Activated CD4-positive, alpha-beta memory T cell treated with anti-CD3 and anti-CD28 coated beads for 36 hours (primary cell): Measurements from ENCODE around the gene METTL23. TPM values are rescaled to one million over a fixed set of nuclear protein-coding genes. Genes with fewer than 3 reads are reported as not detected.
"Not testable (repeated sequence)": the region's sequence is repeated elsewhere in the genome, so short reads cannot be mapped to it uniquely, and the experiment has no call there.

ENCODE experiments used
- CTCF ChIA-PET: fragments of 350-600 bp; sonication (Branson Sonifier 250); formaldehyde crosslinking; loops from one replicate; lab custom pipeline; 2021; ENCODE audit warnings: antibody characterized with exemption, inconsistent platforms; lab: Charles Lee
- POLR2A ChIA-PET: fragments of 350-600 bp; sonication (Branson Sonifier 250); formaldehyde crosslinking; loops from one replicate; lab custom pipeline; 2021; ENCODE audit warnings: antibody characterized with exemption; lab: Charles Lee
- DNase-seq: peaks from one replicate; pipeline ENCODE4 v3.0.0-alpha.2; 2020
- H3K27ac Mint-ChIP-seq: one replicate; pipeline ENCODE4 v1.8.0; 2021; ENCODE audit warnings: mixed read lengths
- H3K27me3 Mint-ChIP-seq: one replicate; pipeline ENCODE4 v1.8.0; 2021; ENCODE audit warnings: mixed read lengths
- H3K36me3 Mint-ChIP-seq: one replicate; pipeline ENCODE4 v1.8.0; 2021; ENCODE audit warnings: mixed read lengths
- H3K4me1 Mint-ChIP-seq: one replicate; pipeline ENCODE4 v1.8.0; 2021; ENCODE audit warnings: low read depth, mixed read lengths
- H3K4me3 Mint-ChIP-seq: one replicate; pipeline ENCODE4 v1.8.0; 2021; ENCODE audit warnings: mild to moderate bottlenecking, mixed read lengths
- H3K9me3 Mint-ChIP-seq: one replicate; pipeline ENCODE4 v1.8.0; 2021; ENCODE audit warnings: mixed read lengths
- intact Hi-C: fragments of 100-400 bp; cut with micrococcal nuclease; formaldehyde crosslinking; loops from one replicate; pipeline ENCODE4 v1.15.1; 2023
- total RNA-seq, 2 experiments: library from RNA; stranded (reverse); gene quantifications; one replicate each; pipeline ENCODE4 v1.2.3, GENCODE V29; 2021

Gene METTL23
- total RNA-seq, 2 experiments from 2014 or later, result 29.1 to 29.2 TPM

- H3K27me3 Mint-ChIP-seq, result no peaks in the 10 kb centered on the region
- H3K9me3 Mint-ChIP-seq, result no peaks in the 10 kb centered on the region
- H3K4me3 Mint-ChIP-seq, result no peak overlapping the region
- intact Hi-C loops, result no loop called here
- DNase-seq, result no peak
- peaks cover 55% of the 10 kb centered on the region for H3K36me3 Mint-ChIP-seq
- ChIA-PET CTCF (interaction anchor here (0.9 to 3.9 kb wide), 6 partner anchors 9 to 194 kb away, joined by 3 to 16 read pairs (median 6); partner anchors contain the start of genes JMJD6 and METTL23), POLR2A (interaction anchor here (2.1 kb wide), 1 partner anchor 9 kb away, joined by 13 read pairs; the partner anchor contains the start of genes JMJD6 and METTL23)
- H3K4me1 Mint-ChIP-seq, result peaks cover 27% of the 10 kb centered on the region
- H3K27ac Mint-ChIP-seq, result no peak overlapping the region
These were observed 9.8 kb upstream of the METTL23 start for GRCh38 chr17:76716839-76717215.

- no peak overlapping the region for H3K27ac Mint-ChIP-seq
- no peaks in the 10 kb centered on the region for H3K9me3 Mint-ChIP-seq
- H3K36me3 Mint-ChIP-seq, result peaks cover 64% of the 10 kb centered on the region
- POLR2A ChIA-PET, result no interaction called here
- DNase-seq, result no peak
- no peaks in the 10 kb centered on the region for H3K27me3 Mint-ChIP-seq
- peaks cover 34% of the 10 kb centered on the region for H3K4me1 Mint-ChIP-seq
- CTCF ChIA-PET, result interaction anchor here (0.9 to 2.6 kb wide), 4 partner anchors 9 to 196 kb away, joined by 3 to 11 read pairs (median 4); no protein-coding TSS in a partner anchor
- intact Hi-C loops, result no loop called here
- no peak overlapping the region for H3K4me3 Mint-ChIP-seq
These were observed 8.1 kb upstream of the METTL23 start for GRCh38 chr17:76718516-76718915.

GRCh38 chr17:76720211-76720610, 6.4 kb upstream of the METTL23 start:
- H3K9me3 Mint-ChIP-seq, result no peaks in the 10 kb centered on the region
- peaks cover 38% of the 10 kb centered on the region for H3K4me1 Mint-ChIP-seq
- ChIA-PET CTCF (no interaction called here), POLR2A (no interaction called here)
- H3K4me3 Mint-ChIP-seq, result no peak overlapping the region
- intact Hi-C loops, result no loop called here
- H3K27me3 Mint-ChIP-seq, result no peaks in the 10 kb centered on the region
- H3K36me3 Mint-ChIP-seq, result peaks cover 68% of the 10 kb centered on the region
- no peak for DNase-seq
- no peak overlapping the region for H3K27ac Mint-ChIP-seq

- H3K4me1 Mint-ChIP-seq, result peaks cover 36% of the 10 kb centered on the region
- H3K36me3 Mint-ChIP-seq, result peaks cover 71% of the 10 kb centered on the region
These were observed 5.7 kb upstream of the METTL23 start for GRCh38 chr17:76720941-76721340.

GRCh38 chr17:76721463-76721862, 5.2 kb upstream of the METTL23 start:
- H3K9me3 Mint-ChIP-seq, result no peaks in the 10 kb centered on the region
- H3K36me3 Mint-ChIP-seq, result peaks cover 69% of the 10 kb centered on the region
- peaks cover 31% of the 10 kb centered on the region for H3K4me1 Mint-ChIP-seq
- intact Hi-C loops, result no loop called here
- ChIA-PET CTCF (interaction anchor here (1.0 kb wide), 1 partner anchor 98 kb away, joined by 3 read pairs; no protein-coding TSS in a partner anchor), POLR2A (no interaction called here)
- H3K4me3 Mint-ChIP-seq, result no peak overlapping the region
- no peaks in the 10 kb centered on the region for H3K27me3 Mint-ChIP-seq
- no peak overlapping the region for H3K27ac Mint-ChIP-seq
- no peak for DNase-seq

More at GRCh38 chr17:76720941-76721340, 5.7 kb upstream of the METTL23 start:
- intact Hi-C loops, result no loop called here
- ChIA-PET POLR2A (no interaction called here), CTCF (interaction anchor here (1.0 kb wide), 1 partner anchor 97 kb away, joined by 3 read pairs; no protein-coding TSS in a partner anchor)
- no peaks in the 10 kb centered on the region for H3K27me3 Mint-ChIP-seq
- no peak overlapping the region for H3K4me3 Mint-ChIP-seq
- H3K27ac Mint-ChIP-seq, result no peak overlapping the region
- no peak for DNase-seq
- no peaks in the 10 kb centered on the region for H3K9me3 Mint-ChIP-seq

GRCh38 chr17:76722279-76722678, 4.4 kb upstream of the METTL23 start:
- peaks cover 27% of the 10 kb centered on the region for H3K4me1 Mint-ChIP-seq
- H3K36me3 Mint-ChIP-seq, result peaks cover 63% of the 10 kb centered on the region
- no peaks in the 10 kb centered on the region for H3K9me3 Mint-ChIP-seq
- intact Hi-C loops, result no loop called here
- H3K27me3 Mint-ChIP-seq, result no peaks in the 10 kb centered on the region
- no peak for DNase-seq
- H3K27ac Mint-ChIP-seq, result no peak overlapping the region
- POLR2A ChIA-PET, result interaction anchor here (1.0 kb wide), 1 partner anchor 13 kb away, joined by 3 read pairs; no protein-coding TSS in a partner anchor
- CTCF ChIA-PET, result interaction anchor here (4.4 kb wide), 1 partner anchor 8 kb away, joined by 21 read pairs; no protein-coding TSS in a partner anchor
- no peak overlapping the region for H3K4me3 Mint-ChIP-seq

GRCh38 chr17:76722977-76723376, 3.7 kb upstream of the METTL23 start:
- H3K27ac Mint-ChIP-seq, DNase-seq, H3K9me3 Mint-ChIP-seq, intact Hi-C loops, H3K27me3 Mint-ChIP-seq, H3K4me3 Mint-ChIP-seq: not testable (repeated sequence)
- Mint-ChIP-seq H3K4me1 (peaks cover 30% of the 10 kb centered on the region), H3K36me3 (peaks cover 64% of the 10 kb centered on the region)
- CTCF ChIA-PET, result interaction anchor here (4.4 kb wide), 1 partner anchor 9 kb away, joined by 21 read pairs; no protein-coding TSS in a partner anchor
- POLR2A ChIA-PET, result interaction anchor here (0.6 to 1.2 kb wide), 3 partner anchors 11 to 30 kb away, joined by 3 read pairs; no protein-coding TSS in a partner anchor

GRCh38 chr17:76723812-76724211, 2.8 kb upstream of the METTL23 start:
- Mint-ChIP-seq H3K4me1 (peaks cover 30% of the 10 kb centered on the region), H3K36me3 (peaks cover 56% of the 10 kb centered on the region), H3K9me3 (no peaks in the 10 kb centered on the region), H3K4me3 (no peak overlapping the region), H3K27ac (no peak overlapping the region), H3K27me3 (no peaks in the 10 kb centered on the region)
- ChIA-PET CTCF (interaction anchor here (4.4 kb wide), 1 partner anchor 10 kb away, joined by 21 read pairs; no protein-coding TSS in a partner anchor), POLR2A (interaction anchor here (1.2 kb wide), 1 partner anchor 12 kb away, joined by 3 read pairs; no protein-coding TSS in a partner anchor)
- intact Hi-C loops, result no loop called here
- DNase-seq, result no peak

- H3K4me1 Mint-ChIP-seq, result peaks cover 44% of the 10 kb centered on the region
- POLR2A ChIA-PET, result interaction anchor here (1.1 to 4.3 kb wide), 3 partner anchors 9 to 125 kb away, joined by 3 to 79 read pairs (median 13); partner anchors contain the start of genes MFSD11 and SRSF2
These were observed 934 bp upstream of the METTL23 start for GRCh38 chr17:76725580-76726230.

GRCh38 chr17:76726231-76726775, 336 bp upstream of the METTL23 start, which contains the start of gene JMJD6:
Gene JMJD6, minus strand, starts transcription at chr17:76726606. Its CDS starts 131 bp downstream, at chr17:76726475.
- intact Hi-C loops, result loop anchor here (1.0 to 5.0 kb wide), 8 partner anchors 11 to 943 kb away; partner anchors contain the start of genes SEC14L1 and SRSF2
- Mint-ChIP-seq H3K4me1 (peaks cover 46% of the 10 kb centered on the region), H3K36me3 (peaks cover 47% of the 10 kb centered on the region), H3K27ac (peak within 1 kb of the TSS; percentile 95), H3K9me3 (no peaks in the 10 kb centered on the region), H3K4me3 (peak within 1 kb of the TSS; percentile 96), H3K27me3 (no peaks in the 10 kb centered on the region)
- peak; percentile 98 for DNase-seq
- ChIA-PET CTCF (interaction anchor here (0.9 to 4.4 kb wide), 3 partner anchors 9 to 14 kb away, joined by 3 to 21 read pairs (median 9); no protein-coding TSS in a partner anchor), POLR2A (interaction anchor here (1.1 to 4.3 kb wide), 3 partner anchors 10 to 126 kb away, joined by 3 to 79 read pairs (median 13); partner anchors contain the start of genes MFSD11 and SRSF2)

More at GRCh38 chr17:76725580-76726230, 934 bp upstream of the METTL23 start:
- H3K27ac Mint-ChIP-seq, result peak overlapping the region; percentile 90
- H3K4me3 Mint-ChIP-seq, result peak overlapping the region; percentile 96
- H3K27me3 Mint-ChIP-seq, result no peaks in the 10 kb centered on the region
- intact Hi-C loops, result loop anchor here (1.0 to 5.0 kb wide), 8 partner anchors 12 to 942 kb away; partner anchors contain the start of genes SEC14L1 and SRSF2
- peak; percentile 83 for DNase-seq
- H3K36me3 Mint-ChIP-seq, result peaks cover 49% of the 10 kb centered on the region
- CTCF ChIA-PET, result interaction anchor here (0.9 to 4.4 kb wide), 3 partner anchors 9 to 14 kb away, joined by 3 to 21 read pairs (median 9); no protein-coding TSS in a partner anchor
- H3K9me3 Mint-ChIP-seq, result no peaks in the 10 kb centered on the region

GRCh38 chr17:76727745-76728456, 1.3 kb downstream of the METTL23 start:
- Mint-ChIP-seq H3K4me1 (peaks cover 50% of the 10 kb centered on the region), H3K27ac (peak overlapping the region; percentile 95), H3K27me3 (no peaks in the 10 kb centered on the region), H3K36me3 (peaks cover 48% of the 10 kb centered on the region), H3K4me3 (peak overlapping the region; percentile 96), H3K9me3 (no peaks in the 10 kb centered on the region)
- POLR2A ChIA-PET, result interaction anchor here (1.1 to 4.3 kb wide), 4 partner anchors 9 to 170 kb away, joined by 3 to 79 read pairs (median 5); partner anchors contain the start of genes MFSD11 and SRSF2
- intact Hi-C loops, result loop anchor here (5.0 kb wide), 3 partner anchors 56 to 171 kb away; no protein-coding TSS in a partner anchor
- DNase-seq, result peak; percentile 44
- CTCF ChIA-PET, result interaction anchor here (0.8 to 1.6 kb wide), 14 partner anchors 8 to 168 kb away, joined by 3 to 10 read pairs (median 4); partner anchors contain the start of genes MFSD11 and SRSF2
